ENCODE results near the gene SERF2. TPM values are rescaled to one million over a fixed set of nuclear protein-coding genes. Genes with fewer than 3 reads are reported as not detected.

Gene SERF2
- total and polyA plus RNA-seq, 2 of the 13 experiments (the other 11 are each of a cell fraction or from before 2014, with no cell fraction given), result 811 to 1,257 TPM

DNA sequence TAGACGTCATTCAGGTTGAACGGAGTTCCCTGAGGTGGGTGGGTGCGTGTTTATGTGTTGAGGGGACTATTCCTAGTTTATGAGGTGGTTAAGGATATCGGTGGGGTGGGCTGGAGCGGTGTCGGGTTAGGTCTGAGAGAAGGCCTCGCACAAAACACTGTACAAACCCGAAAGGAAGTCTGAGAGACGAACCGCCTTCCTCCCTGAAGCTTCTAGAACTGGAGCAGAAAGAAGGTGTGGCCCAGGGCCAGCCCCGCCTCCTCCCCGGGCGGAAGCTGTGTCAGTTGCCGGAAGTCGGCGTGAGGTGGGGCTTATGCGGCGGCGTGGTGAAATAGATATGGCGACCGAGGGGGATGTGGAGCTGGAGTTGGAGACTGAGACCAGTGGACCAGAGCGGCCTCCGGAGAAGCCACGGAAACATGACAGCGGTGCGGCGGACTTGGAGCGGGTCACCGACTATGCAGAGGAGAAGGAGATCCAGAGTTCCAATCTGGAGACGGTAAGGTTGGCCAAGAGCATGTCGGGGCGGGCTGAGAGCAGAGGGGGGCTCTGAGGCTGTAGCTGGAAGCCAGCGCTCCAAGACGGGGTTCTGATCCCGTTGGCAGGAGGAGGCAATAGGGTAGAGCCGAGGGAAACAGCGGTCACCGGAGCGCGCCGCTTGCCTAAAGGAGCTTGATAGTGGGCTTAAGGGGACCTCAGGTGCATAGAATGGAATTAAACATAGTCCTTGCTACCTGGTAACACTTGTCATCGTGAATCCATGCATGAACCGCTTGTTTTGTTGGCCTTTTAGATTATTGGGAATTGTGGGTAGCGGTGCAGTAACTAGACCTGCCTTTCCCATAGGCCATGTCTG lies 8.4 kb downstream of the SERF2 start, which contains the start of gene HYPK (continued):
- TF ChIP-seq MLLT10 (CRISPR knock-in tag; IDR thresholded peaks at IDR 0.05) (no peak), PCBP2 (optimal IDR thresholded peaks at IDR 0.05; ENCODE audit: low read depth, low read length, poor library complexity, severe bottlenecking) (no peak), ZNF326 (CRISPR knock-in tag; IDR thresholded peaks at IDR 0.05; ENCODE audit: borderline replicate concordance) (0 out of 2 replicates have a peak, but pooled peaks have one; percentile 65), DDIT3 (CRISPR knock-in tag; IDR thresholded peaks at IDR 0.05) (no peak), KLF13 (CRISPR knock-in tag; IDR thresholded peaks at IDR 0.05) (no peak), ZNF329 (CRISPR knock-in tag; IDR thresholded peaks at IDR 0.05; ENCODE audit: low read depth) (peak; percentile 64; the same call in 1 of the 2 replicates), KAT8 (CRISPR knock-in tag; IDR thresholded peaks at IDR 0.05) (peak; percentile 87), BRD4 (CRISPR knock-in tag; IDR thresholded peaks at IDR 0.05) (peak; percentile 60; the same call in 1 of the 2 replicates), HNF1A (IDR thresholded peaks at IDR 0.05; ENCODE audit: low read depth) (no peak), HNF1A (CRISPR knock-in tag; IDR thresholded peaks at IDR 0.05; ENCODE audit: borderline replicate concordance) (no peak), SIX1 (CRISPR knock-in tag; IDR thresholded peaks at IDR 0.05; ENCODE audit: borderline replicate concordance) (peak; percentile 45; the same call in 1 of the 2 replicates), KAT7 (CRISPR knock-in tag; IDR thresholded peaks at IDR 0.05; ENCODE audit: borderline replicate concordance) (0 out of 2 replicates have a peak, but pooled peaks have one; percentile 68), GPN1 (CRISPR knock-in tag; IDR thresholded peaks at IDR 0.05; ENCODE audit: borderline replicate concordance) (no peak), LBX2 (CRISPR knock-in tag; IDR thresholded peaks at IDR 0.05; ENCODE audit: borderline replicate concordance) (peak; percentile 77; the same call in 1 of the 2 replicates), FLYWCH1 (CRISPR knock-in tag; IDR thresholded peaks at IDR 0.05) (no peak), STAT5B (CRISPR knock-in tag; IDR thresholded peaks at IDR 0.05) (0 out of 2 replicates have a peak, but pooled peaks have one; percentile 21), ZNF34 (CRISPR knock-in tag; IDR thresholded peaks at IDR 0.05; ENCODE audit: borderline replicate concordance) (no peak), MED1 (CRISPR knock-in tag; IDR thresholded peaks at IDR 0.05) (peak; percentile 61), NFIB (CRISPR knock-in tag; IDR thresholded peaks at IDR 0.05; ENCODE audit: borderline replicate concordance) (no peak), ZNF790 (CRISPR knock-in tag; IDR thresholded peaks at IDR 0.05; ENCODE audit: borderline replicate concordance) (no peak), TOE1 (CRISPR knock-in tag; IDR thresholded peaks at IDR 0.05) (no peak), ATRX (CRISPR knock-in tag; IDR thresholded peaks at IDR 0.05; ENCODE audit: borderline replicate concordance) (no peak), JARID2 (CRISPR knock-in tag; IDR thresholded peaks at IDR 0.05; ENCODE audit: insufficient replicate concordance) (no peak), DNMT1 (CRISPR knock-in tag; IDR thresholded peaks at IDR 0.05) (no peak), ZNF501 (CRISPR knock-in tag; IDR thresholded peaks at IDR 0.05) (peak; percentile 93)

Measured in HepG2 (cell line).